ENCODE results near the gene ANO1.

ANO1 gene

DNA sequence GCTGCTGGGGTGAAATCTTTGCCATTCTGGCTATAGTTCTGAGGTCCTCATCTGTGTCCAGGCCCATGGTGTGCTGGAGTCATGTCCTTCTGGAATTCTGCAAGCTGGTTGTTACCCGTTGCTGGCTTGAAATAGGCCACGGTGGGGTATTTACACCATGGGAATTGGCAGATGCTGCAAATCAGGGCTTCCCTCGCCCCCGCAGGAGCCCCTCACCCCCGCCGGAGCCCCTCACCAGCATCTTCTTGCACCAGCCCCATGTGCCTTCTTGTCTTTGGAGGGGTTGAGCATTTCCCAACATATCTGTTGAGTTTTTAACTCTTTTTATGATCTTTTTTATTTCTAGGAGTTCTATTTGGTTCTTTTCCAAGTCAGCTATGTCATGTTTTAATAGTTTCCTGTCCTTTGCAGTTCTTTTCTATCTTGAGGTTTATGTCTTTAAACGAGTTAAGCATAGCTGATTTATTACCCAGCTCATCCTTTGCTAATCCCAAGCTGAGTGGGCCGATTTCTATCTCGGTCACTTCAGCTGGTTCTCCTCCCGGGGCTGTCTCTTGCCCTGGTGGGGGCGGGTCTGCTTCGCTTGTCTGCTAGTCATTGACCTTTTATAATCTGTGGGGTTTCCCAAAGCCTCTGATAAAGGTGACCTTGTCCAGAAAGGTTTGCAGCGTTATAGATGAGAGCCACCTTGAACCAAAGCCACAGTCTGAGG lies 17.6 kb downstream of the ANO1 start:
- DNase-seq (ENCODE audit: low spot score) = no peak

DNA sequence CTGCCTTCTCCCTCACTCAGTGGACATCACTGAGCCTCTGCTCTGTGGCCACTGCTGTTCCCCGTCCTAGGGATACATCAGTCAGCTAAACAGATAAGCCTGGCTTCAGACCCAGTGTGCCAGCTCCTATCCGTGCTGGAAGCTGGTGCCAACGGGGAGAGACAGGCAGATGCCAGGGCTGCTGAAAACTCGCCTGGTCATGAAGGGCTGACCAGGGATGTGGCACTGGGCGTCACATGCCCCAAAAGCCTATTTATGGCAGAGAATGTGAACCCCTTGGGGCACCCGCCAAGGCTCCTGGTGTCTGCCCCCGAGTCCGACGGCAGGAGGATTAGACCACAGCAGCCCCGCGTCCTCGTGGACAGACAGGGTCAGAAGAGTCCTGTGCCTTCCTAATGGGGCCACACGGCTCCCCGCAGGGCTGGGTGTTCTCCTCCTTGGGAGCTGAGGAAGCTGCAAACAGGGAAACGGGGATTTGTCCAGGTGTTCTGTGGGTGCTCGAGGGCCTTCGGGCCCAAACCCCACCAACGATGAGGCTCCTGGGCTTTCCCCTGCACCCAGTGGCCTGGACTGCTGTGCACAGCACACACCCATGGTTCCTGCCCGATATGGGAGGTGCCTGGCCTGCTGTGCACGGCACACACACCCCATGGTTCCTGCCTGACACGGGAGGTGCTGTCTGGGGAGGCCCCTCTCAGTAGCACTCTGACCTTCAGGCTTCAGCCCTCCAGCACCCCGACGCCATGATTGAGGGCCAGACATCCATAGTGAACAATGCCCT lies 19.9 kb downstream of the ANO1 start:
- no peak for DNase-seq (ENCODE audit: low spot score)

DNA sequence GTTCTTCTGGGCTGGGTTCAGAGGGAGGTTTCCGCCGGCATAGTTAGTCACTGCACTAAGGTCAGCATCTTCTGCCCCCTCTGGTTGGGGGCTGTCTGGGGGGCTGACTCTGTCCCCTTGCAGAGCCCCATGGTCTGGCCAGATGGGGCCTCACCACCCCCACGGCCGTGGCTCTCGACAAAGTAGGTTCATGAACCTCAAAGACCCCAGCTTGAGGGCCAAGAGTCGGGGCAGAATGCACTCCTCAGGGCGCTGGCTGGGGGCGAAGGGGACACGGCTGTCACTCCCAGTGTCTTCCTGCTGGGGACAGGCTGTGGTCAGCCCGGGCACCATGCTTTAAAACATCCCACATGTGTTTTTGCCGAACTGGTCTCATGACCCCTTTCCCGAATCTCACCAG lies 20.8 kb downstream of the ANO1 start:
- DNase-seq (ENCODE audit: low spot score) = no peak

DNA sequence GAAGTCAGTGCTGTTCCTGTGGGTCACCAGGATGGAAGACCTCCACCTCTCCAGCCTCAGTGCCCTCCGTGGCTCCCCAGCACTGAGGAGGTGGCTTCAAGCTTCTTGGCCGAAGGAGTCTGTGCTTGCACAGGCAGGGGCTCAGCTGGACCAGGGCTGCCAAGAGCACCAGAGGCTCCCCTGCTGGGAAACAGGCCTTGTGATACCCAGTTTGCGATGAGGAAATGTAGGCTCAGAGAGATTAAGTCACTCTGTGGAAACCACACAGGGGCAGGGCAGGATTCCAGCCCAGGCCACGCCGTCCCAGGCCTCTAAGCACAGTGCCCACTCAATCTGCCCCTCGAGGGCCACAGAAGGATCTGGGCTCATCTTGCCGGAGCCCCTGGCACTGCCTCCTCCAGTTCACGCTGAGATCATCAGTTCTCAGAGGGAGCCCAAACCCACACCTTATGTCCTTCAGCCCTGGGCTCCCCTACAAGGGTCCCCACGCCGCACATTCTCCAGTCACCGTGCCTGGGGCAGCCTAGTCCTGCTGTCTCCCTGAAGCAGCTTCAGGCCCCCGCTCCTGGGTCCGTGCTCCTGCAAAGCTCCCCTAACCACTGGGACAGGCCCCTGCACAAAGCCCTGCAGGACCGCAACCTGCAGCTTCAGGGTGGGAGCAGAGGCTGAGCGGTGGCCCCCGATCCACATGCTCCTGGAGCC lies 21.6 kb downstream of the ANO1 start:
- DNase-seq (ENCODE audit: low spot score) = no peak

DNA sequence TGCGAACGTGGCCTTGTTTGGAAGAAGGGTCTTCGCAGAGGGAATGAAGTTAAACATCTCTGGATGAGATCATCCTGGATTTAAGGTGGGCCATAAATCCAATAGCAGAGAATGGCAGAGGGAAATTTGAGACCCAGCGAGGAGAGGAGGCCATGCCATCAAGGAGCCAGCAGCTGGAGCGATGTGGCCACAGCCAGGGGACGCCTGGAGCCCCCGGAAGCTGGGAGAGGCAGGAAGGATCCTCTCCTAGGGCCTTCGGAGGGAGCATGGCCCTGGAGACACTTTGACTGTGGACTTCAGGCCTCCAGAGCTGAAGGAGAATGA lies 22.1 kb downstream of the ANO1 start:
- DNase-seq (ENCODE audit: low spot score) = no peak

DNA sequence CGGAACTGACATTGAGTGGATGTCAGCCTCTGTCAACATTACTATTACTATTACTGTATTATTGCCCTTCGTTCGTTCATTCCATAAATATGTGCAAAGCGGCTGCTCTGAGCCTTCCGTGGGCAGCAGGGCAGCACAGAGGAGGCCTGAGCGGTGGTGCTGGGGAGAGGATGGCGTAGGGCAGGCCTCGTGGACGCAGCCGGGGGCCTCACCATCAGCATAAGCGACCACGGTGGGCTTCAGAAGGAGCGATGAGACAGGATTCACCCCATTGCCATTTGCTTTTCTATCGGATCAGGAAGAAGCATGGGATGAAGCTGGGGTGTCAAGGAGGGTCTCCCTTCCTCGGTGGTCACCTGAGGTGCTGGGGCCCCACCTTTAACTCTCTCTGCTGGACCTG lies 22.7 kb downstream of the ANO1 start:
- no peak for DNase-seq (ENCODE audit: low spot score)

DNA sequence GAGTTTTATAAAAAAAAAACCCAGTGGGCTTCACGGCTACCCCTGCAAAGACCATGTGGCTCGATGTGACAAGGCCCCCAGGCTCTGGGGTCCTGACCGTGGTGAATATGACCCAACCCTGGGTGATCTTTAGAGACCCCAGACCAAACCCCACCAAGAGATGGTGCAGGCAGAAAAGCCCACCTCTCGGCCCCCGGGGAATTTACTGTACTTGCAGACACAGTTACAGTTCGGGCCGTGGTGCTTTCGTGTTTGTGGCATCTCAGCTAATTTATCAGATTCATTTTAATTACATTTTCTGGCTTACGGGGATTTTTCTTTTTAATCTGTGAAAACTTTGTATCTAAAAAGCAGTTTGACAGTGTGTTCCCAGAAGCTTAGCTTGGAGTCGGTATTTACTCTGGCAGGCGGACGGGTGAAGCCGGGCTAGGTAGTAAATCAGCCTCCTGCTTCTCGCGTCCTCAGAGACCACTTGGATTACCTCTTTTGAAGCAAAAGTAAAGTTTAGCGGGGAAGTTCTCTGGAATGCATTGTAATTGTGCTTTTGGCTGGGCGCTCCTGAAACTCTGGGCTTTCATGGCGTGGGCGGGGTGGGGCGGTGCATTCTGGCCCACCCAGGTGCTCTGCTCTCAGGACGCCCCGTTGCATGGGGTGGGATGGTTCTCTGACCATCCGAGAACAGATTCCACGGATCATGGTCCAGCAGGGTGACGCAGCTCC lies 25.3 kb downstream of the ANO1 start:
- DNase-seq (ENCODE audit: low spot score) = no peak

DNA sequence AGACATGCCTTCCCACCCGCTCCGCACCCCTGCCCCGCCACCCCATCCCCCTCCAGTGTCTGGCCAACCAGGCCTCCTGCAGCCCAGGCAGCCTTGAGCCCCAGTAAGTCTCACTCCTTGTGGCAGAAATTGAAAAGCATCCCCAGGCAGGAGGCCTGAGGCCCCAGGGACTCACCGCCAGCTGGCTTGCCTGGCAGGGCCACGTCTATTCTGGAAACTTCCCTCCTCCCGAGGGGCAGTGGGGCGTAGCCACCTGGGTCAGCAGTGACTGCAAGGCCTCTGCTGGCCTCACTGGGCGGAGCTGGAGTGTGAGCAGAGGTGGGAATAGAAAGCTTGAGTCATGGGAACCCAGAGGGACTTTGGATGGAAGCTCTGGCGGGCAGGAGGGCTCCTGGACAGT lies 26.3 kb downstream of the ANO1 start:
- DNase-seq (ENCODE audit: low spot score) = no peak

DNA sequence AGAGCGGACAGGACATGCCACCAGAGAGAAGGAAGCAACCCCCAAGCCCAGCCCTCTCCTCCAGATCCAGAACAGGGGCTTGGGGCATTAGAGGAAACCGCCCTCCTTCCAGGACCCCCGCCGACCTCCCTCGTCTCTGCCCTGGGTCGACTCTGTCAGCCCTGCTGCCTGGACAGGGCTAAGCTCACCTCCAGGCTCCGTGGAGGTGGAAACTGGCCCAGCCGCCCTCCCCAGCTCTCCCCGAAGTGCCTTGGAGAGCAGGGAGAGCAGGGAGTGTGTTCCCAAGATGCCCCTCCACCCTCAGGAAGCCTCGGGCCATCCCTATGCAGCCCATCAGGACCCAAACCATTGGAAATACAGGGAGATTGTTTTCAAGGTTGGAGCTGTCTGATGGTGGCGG lies 26.8 kb downstream of the ANO1 start:
- no peak for DNase-seq (ENCODE audit: low spot score)

DNA sequence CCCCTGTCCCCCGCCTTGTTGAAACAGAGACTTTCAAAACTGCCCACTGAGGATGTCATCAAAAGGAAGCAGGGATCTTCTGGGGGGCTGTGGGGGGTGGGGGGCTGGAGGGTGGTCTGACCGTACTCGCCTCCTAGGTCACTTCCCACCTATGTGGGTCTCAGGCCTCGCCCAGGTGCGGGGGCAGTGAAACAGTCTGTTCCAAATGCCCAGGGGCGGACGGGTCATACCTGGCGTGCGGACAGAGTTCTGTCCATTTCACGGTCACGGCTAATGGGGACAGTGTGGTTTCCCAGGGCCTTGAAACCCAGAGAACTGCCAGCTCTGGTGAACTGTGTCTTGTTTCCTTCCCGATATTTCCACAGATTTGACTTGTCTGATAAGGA lies 27.2 kb downstream of the ANO1 start:
- DNase-seq (ENCODE audit: low spot score) = no peak

DNA sequence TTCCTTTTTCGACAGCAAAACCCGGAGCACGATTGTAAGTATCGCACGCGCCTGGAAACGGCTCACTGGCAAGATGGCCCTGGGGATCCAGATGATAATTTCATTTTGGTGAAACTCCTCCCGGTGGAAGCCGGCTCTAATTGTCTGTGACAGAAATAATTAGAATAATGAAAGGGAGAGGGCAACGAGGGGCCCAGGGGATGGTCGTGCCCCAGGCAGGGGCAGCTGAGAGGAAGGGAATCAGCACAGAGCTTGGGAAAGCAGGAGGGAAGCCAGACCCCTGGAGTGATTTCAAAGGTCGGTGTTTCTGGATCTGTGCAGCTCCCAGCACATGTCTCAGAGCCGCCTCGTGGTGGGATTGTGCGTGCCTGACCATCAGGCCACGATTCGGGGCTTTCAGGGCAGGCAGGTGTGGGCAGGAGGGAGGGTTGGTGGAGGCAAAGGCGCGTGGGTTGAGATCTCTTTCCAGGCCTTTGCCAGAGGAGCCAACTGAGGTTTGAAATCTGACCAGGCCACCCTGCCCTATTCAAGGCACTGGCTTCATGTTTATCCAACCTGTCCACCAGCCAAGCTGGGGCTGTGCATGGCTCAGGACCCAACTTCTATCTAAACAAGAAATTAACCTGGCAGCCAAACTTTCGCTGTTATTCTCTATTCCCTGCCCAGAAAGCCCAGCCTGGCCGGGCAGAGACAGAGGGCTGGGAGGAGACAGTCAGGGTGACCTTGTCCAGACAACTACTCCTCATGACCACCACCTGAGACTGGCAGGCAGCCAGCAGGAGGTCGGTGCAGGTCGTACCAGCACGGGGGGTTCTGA lies 27.8 kb downstream of the ANO1 start:
- DNase-seq (ENCODE audit: low spot score) = no peak

DNA sequence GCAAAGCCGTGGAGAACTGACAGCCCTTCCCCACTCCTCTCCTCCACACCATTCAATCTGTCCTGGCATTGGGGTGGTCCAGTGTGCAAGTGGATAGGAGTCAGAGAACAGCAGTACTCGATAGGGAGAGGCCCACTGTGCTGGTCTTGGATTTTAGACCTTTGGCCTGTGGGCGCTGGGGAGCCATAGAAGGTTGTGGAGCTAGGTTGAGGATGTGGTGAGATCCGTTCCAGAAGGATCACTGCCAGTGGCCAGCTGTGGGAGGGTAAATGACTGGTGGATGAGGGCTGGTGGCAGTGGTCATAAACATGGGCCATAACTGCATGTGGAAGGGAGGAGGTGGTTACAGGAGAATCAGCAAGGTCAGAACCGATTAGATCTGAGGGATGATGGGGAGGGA lies 28.6 kb downstream of the ANO1 start:
- no peak for DNase-seq (ENCODE audit: low spot score)

DNA sequence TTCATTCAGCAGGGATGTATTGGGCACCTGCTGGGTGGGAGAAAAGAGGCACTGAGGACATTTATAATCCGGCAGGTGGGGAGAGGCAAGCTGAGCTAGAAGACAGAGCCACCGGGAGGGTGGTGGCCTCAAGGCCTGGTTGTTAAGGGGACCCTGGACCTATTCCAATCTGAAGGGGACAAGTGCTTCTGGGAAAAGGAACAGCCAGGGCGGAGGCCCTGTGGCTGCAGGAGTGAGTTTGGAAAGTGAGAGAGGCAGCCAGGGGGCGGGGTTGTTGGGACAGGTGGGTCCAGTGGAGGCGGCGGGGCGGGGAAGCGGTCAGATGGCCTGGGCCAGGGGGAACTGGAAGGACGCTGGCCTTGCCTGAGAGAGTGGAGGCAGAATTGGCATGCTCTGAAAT lies 29.1 kb downstream of the ANO1 start:
- DNase-seq (ENCODE audit: low spot score) = no peak

DNA sequence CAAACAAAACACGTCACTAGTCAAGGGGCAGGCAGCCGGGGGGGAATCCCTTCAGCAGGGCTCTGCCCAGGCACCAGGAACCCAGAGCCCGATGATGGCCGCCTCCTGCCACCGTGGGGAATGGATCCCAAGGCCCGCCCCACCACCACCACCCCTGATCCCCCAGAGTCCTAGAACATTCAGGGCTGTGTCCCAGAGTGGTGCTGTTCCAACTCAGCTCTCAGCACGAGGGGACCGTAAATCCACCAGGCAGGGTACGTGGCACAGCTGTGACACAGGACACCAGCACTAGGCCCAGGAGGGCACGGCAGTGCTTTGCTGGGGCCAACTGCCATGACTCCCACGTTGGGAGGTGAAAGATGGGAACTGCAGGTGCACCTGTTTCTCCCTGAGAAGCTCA lies 29.6 kb downstream of the ANO1 start:
- DNase-seq (ENCODE audit: low spot score) = no peak

DNA sequence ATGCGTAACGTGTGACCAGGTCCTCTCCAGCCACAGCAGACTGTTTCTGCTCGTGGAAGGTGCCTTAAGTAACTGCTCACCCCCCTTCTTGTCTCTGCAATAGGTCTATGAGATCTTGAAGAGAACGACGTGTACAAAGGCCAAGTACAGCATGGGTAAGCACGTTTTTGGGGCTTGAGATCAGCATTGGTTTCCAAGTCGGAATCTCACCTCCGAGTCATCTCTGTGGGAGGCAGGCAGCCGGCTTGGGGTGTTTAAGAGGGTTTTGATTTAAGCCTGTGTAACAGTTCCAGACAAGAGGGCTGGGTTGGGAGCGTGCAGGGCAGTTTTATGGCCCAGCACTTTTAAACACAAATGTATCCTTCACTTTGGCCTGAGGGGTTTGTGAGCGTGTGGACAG lies 30.1 kb downstream of the ANO1 start:
- DNase-seq (ENCODE audit: low spot score) = no peak

DNA sequence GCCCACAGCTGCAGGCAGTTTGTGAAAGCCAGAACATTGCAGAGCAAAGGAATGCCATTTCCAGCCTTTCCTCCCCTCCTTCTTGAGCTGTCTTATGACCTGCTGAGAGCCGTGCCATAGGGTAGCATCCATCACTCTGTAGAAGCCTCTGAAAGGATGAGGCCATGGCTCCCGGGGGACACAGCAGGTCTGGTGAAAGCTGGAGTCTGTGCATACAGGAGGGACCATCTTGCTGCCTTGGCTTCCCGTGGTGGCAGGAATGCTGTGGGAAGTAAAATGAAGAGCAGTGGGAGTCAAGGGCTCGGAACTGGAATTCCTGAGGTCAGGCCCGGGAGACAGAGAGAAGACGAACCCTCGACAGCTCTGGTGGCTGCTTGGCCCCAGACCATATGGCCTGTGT lies 30.9 kb downstream of the ANO1 start:
- no peak for DNase-seq (ENCODE audit: low spot score)

DNA sequence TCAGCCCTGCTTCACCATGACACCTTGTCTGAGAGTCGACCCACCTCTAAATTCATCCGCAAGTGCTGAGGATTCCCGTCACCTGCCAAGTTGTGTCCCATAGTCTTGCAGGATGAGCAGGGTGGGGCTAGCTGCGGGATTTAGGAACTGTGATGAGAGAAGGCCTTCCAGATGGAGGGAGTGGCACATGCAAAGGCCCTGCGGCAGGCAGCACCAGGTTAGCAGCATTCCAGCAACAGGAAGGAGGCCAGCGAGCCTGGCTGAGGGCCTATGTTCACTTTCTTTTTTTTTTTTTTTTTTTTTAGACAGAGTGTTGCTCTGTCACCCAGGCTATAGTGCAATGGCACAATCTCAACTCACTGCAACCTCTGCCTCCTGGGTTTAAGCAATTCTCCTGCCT lies 31.8 kb downstream of the ANO1 start:
- DNase-seq (ENCODE audit: low spot score) = no peak

DNA sequence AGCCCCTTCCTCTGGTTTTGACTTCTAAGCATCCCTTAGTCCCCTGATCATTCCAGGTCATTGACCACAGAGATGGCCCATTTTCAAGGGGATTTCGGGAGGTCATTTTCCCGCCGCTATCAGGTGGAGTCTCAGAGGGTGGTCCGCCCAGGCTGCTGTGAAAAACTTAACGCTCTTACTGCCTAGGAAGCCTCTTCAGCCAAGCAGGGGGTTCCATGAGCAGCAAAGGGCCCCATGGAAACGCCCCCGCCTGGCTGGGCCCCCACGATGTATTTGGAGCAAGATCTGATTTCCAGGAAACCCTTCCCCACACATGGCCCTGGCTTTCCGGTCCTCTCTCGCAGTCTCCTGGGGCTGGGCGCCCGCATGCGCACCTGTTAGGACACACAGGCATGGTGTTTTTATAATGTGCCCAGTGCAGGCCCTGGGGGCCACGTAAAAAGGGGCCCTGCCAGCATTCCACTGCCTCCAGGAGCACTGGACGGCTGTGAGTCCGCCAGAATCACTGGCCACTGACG lies 32.5 kb downstream of the ANO1 start:
- DNase-seq (ENCODE audit: low spot score) = no peak

DNA sequence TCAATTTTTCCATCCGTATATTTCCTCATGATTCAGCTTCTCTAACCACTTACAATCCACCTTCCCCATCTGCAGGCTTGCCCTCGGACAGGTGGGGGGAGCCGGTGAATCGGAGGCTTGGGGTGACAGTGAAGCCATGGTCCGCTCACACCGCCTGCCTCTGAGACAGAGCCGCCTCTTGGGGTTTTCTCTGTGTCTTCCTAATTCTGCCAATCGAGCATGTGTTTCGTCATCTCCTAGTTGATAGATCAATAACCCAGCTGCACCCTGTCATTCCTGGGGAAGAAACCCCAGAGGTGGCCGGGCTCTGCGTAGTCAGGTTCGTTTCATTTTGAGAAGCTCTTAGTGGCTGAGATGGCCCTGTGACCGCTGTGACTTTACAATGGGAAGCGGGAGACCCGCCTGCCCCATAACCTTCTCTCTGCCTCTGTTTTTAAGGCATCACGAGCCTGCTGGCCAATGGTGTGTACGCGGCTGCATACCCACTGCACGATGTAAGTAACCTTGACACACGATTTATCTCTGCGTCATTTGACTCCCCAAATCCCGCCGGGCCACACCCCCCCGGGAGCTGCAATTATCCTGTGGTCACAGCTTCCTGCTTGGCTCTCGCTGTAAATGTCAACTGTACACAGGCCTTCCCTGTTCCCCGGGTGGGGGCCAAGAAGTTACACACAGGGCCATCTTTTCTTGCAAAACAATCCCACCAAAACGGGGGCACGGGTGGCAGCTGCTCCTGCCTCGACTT lies 33.3 kb downstream of the ANO1 start:
- no peak for DNase-seq (ENCODE audit: low spot score)

DNA sequence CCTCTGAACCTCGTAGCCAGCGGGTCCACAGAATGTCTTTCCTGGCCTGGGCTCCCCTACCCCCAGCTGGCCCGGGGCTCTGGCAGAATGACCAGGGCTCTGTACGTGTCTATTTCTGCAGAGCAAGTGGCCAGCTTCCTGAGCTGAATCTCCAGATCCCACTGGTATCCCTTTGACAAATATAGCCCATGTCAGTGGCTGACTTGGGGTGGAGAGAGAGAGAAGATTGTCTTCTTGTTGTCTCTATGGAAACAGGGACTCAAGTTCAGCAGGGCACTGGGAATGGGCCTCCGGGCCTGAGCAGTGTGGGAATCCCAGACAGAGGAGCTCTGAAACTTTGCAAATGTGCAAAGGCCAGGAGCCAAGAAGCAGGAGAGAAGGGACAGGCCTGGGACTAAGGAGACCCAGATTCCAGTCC lies 33.9 kb downstream of the ANO1 start:
- DNase-seq (ENCODE audit: low spot score) = no peak

DNA sequence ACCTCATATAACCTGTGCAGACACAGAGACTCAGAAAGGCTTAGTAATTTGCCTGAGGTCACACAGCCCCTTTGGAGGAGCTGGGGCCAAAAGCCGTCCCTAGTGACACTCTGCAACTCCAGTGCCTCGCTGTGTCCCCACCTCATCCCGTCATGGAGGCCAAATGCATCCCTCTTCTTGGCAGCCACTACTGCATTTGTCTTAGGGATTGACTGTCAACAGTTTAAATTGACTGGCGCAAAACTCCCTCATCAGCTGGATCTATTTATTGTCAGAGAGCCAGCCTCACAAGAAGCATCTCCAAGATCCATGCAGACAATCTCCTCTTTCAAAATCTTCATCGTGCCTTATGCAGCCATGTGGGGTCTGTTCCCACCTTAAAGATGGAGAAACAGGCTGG lies 35.7 kb downstream of the ANO1 start:
- DNase-seq (ENCODE audit: low spot score) = no peak

Data from Ammon's horn (tissue), 1 donor.